HG03460 (cell line): ENCODE data around the gene PFN4.
"Not testable (repeated sequence)": the region's sequence is repeated elsewhere in the genome, so short reads cannot be mapped to it uniquely, and the experiment has no call there.

Experiments
- ATAC-seq: cut with Tn5 transposase; IDR thresholded peaks from one replicate; pipeline ENCODE4 v1.9.1; 2021; ENCODE audit not compliant: unreplicated experiment

PFN4 gene

GRCh38 chr2:24123195-24123921 is at the start of gene PFN4, which contains the start of gene FAM228B:
TSS of gene PFN4 (minus strand) at chr2:24123334. CDS start at chr2:24122535, 799 bp downstream.
TSS of gene FAM228B (plus strand) at chr2:24123469. CDS start at chr2:24124362, 893 bp downstream.
- peak; percentile 88 for ATAC-seq

- no peak for ATAC-seq
Observed at GRCh38 chr2:24169023-24169422, 45.9 kb upstream of the PFN4 start.

GRCh38 chr2:24164416-24164973 is 41.4 kb upstream of the PFN4 start:
- ATAC-seq = peak; percentile 50

- ATAC-seq = no peak
Observed at GRCh38 chr2:24163601-24164000, 40.5 kb upstream of the PFN4 start.

- ATAC-seq = no peak
Observed at GRCh38 chr2:24163186-24163585, 40.1 kb upstream of the PFN4 start.

GRCh38 chr2:24162494-24162893 is 39.4 kb upstream of the PFN4 start:
- ATAC-seq = no peak

GRCh38 chr2:24160761-24161160 is 37.6 kb upstream of the PFN4 start:
- no peak for ATAC-seq

GRCh38 chr2:24159708-24160107 is 36.6 kb upstream of the PFN4 start:
- ATAC-seq = no peak

GRCh38 chr2:24158131-24158530 is 35.0 kb upstream of the PFN4 start:
- ATAC-seq = no peak

GRCh38 chr2:24153478-24153877 is 30.3 kb upstream of the PFN4 start:
- no peak for ATAC-seq

GRCh38 chr2:24152413-24153197 is 29.5 kb upstream of the PFN4 start:
- ATAC-seq = no peak

- ATAC-seq = no peak
Observed at GRCh38 chr2:24147364-24147763, 24.2 kb upstream of the PFN4 start.

- ATAC-seq = not testable (repeated sequence)
Observed at GRCh38 chr2:24140305-24140704, 17.2 kb upstream of the PFN4 start.

GRCh38 chr2:24132543-24132942 is 9.4 kb upstream of the PFN4 start:
- ATAC-seq = no peak

- ATAC-seq = no peak
Observed at GRCh38 chr2:24125956-24126355, 2.8 kb upstream of the PFN4 start.

GRCh38 chr2:24123922-24124580 is 917 bp upstream of the PFN4 start:
- ATAC-seq = peak; percentile 18

- ATAC-seq = no peak
Observed at GRCh38 chr2:24122366-24123194, 554 bp downstream of the PFN4 start.

GRCh38 chr2:24121469-24121868 is 1.7 kb downstream of the PFN4 start:
- ATAC-seq = no peak

GRCh38 chr2:24121066-24121465 is 2.1 kb downstream of the PFN4 start:
- ATAC-seq = no peak

- ATAC-seq = no peak
Observed at GRCh38 chr2:24117902-24118301, 5.2 kb downstream of the PFN4 start.
